Astrocyte of the spinal cord (primary cell): Measurements from ENCODE around the gene RBFOX2.

Source experiments
- DNase-seq: peaks from one replicate; pipeline ENCODE4 v3.0.0; 2011; ENCODE audit warnings: low read depth, low spot score
- H3K4me3 ChIP-seq: 2 replicates; pipeline ENCODE4 v1.5.1; 2011; ENCODE audit warnings: low read depth, mild to moderate bottlenecking, low read length, moderate library complexity
- CTCF ChIP-seq: IDR thresholded peaks from 2 replicates; pipeline ENCODE4 v1.5.1; 2012; ENCODE audit warnings: low read depth, mild to moderate bottlenecking, low read length, inconsistent platforms
- in situ Hi-C: cut with HindIII; loops from 2 replicates; pipeline ENCODE4 v1.10.0; 2017; ENCODE audit warnings: low sequenced_read_pairs

Gene RBFOX2

GRCh38 chr22:36042240-36042639 lies 13.6 kb upstream of the RBFOX2 start:
- no peak overlapping the region for H3K4me3 ChIP-seq
- no peak for DNase-seq
- TF ChIP-seq CTCF = no peak
- in situ Hi-C loops = no loop called here

GRCh38 chr22:36039125-36039524 lies 10.5 kb upstream of the RBFOX2 start:
- H3K4me3 ChIP-seq = no peak overlapping the region
- in situ Hi-C loops = no loop called here
- no peak for DNase-seq
- TF ChIP-seq CTCF = no peak

- in situ Hi-C loops = no loop called here
Observed at GRCh38 chr22:36037102-36037758, 8.6 kb upstream of the RBFOX2 start.

GRCh38 chr22:36036167-36036624 lies 7.6 kb upstream of the RBFOX2 start:
- no peak for TF ChIP-seq CTCF
- no peak overlapping the region for H3K4me3 ChIP-seq
- in situ Hi-C loops = no loop called here
- DNase-seq = no peak

More at GRCh38 chr22:36037102-36037758, 8.6 kb upstream of the RBFOX2 start:
- DNase-seq = no peak
- no peak for TF ChIP-seq CTCF
- H3K4me3 ChIP-seq = no peak overlapping the region

GRCh38 chr22:36032611-36033010 lies 4.0 kb upstream of the RBFOX2 start:
- DNase-seq = no peak
- H3K4me3 ChIP-seq = no peak overlapping the region
- in situ Hi-C loops = no loop called here
- TF ChIP-seq CTCF = no peak

- H3K4me3 ChIP-seq = peak overlapping the region; percentile 34
- TF ChIP-seq CTCF = no peak
- no peak for DNase-seq
- in situ Hi-C loops = no loop called here
Observed at GRCh38 chr22:36029406-36029755, 757 bp upstream of the RBFOX2 start.
